B cell (primary cell): ENCODE results near the gene TFF3. TPM values are rescaled to one million over a fixed set of nuclear protein-coding genes. Genes with fewer than 3 reads are reported as not detected.

Experiments used
- ATAC-seq: fragments of 200-7000 bp; cut with Tn5 transposase; one replicate; pipeline ENCODE4 v1.10.0; 2021; ENCODE audit warnings: low read depth, mild to moderate bottlenecking, moderate number of reproducible peaks, moderate library complexity
- CTCF ChIA-PET: fragments of 350-600 bp; sonication (Branson Sonifier 250); formaldehyde crosslinking; loops from one replicate; lab custom pipeline; 2021; ENCODE audit warnings: antibody characterized with exemption, inconsistent platforms; lab: Charles Lee
- POLR2A ChIA-PET: fragments of 350-600 bp; sonication (Branson Sonifier 250); formaldehyde crosslinking; loops from one replicate; lab custom pipeline; 2021; ENCODE audit warnings: antibody characterized with exemption; lab: Charles Lee
- DNase-seq: peaks from one replicate; pipeline ENCODE4 v3.0.0; 2013
- H2AFZ ChIP-seq: 2 replicates; pipeline ENCODE4 v1.6.1; 2012; ENCODE audit warnings: mild to moderate bottlenecking, low read depth, low read length; ENCODE audit not compliant: insufficient read depth, poor library complexity, severe bottlenecking
- H3K27ac ChIP-seq, 2 donors: 1 replicate in 1 of 2; 2 replicates in 1 of 2; pipeline ENCODE4 v1.5.1; 2012 to 2013; ENCODE audit warnings: low read length in 2 of 2, mild to moderate bottlenecking in 2 of 2, moderate library complexity in 1 of 2
- H3K27me3 ChIP-seq, 4 experiments: fragments of 200-600 bp in 1 of 4; sonication (generic) in 1 of 4; replicated peaks in 1 of 4; 1 replicate in 2 of 4; 2 replicates in 2 of 4; pipeline versions ENCODE4 v1.6.1 to v1.7.0; 2013 to 2016; ENCODE audit warnings: low read length in 3 of 4, mild to moderate bottlenecking in 2 of 4, mixed read lengths in 1 of 4, moderate library complexity in 1 of 4; ENCODE audit not compliant: insufficient read depth in 4 of 4, control insufficient read depth in 3 of 4; ENCODE audit errors: control extremely low read depth in 1 of 4
- H3K36me3 ChIP-seq, 2 experiments: replicated peaks in 1 of 2; 1 replicate in 1 of 2; 2 replicates in 1 of 2; pipeline versions ENCODE4 v1.6.1 to v1.7.1; 2013; ENCODE audit warnings: low read length in 1 of 2; ENCODE audit not compliant: insufficient read depth in 2 of 2, control insufficient read depth in 1 of 2; ENCODE audit errors: control extremely low read depth in 1 of 2, extremely low read depth in 1 of 2
- H3K4me1 ChIP-seq, 2 donors: fragments of 200-600 bp in 1 of 2; sonication (generic) in 1 of 2; 1 replicate in 1 of 2; 2 replicates in 1 of 2; pipeline versions ENCODE4 v1.5.1 to v1.6.1; 2013 to 2017; ENCODE audit warnings: low read length in 2 of 2; ENCODE audit not compliant: control insufficient read depth in 2 of 2, insufficient read depth in 2 of 2
- H3K4me2 ChIP-seq: replicated peaks from 2 replicates; pipeline ENCODE3; 2012; ENCODE audit warnings: mild to moderate bottlenecking, low read depth, low read length; ENCODE audit not compliant: poor library complexity, severe bottlenecking
- H3K4me3 ChIP-seq, 5 experiments: fragments of 200-600 bp in 1 of 5; sonication (generic) in 1 of 5; 1 replicate in 3 of 5; 2 replicates in 2 of 5; pipeline versions ENCODE4 v1.5.1 to v1.7.0; 2011 to 2016; ENCODE audit warnings: low read length in 4 of 5, mild to moderate bottlenecking in 4 of 5, low read depth in 2 of 5, control low read depth in 1 of 5, moderate library complexity in 1 of 5; ENCODE audit not compliant: insufficient read depth in 1 of 5; ENCODE audit errors: control extremely low read depth in 1 of 5, extremely low read depth in 1 of 5
- H3K79me2 ChIP-seq: fragments of 200-600 bp; sonication (generic); one replicate; pipeline ENCODE4 v1.6.0; 2016; ENCODE audit warnings: low read length; ENCODE audit not compliant: control insufficient read depth, insufficient read depth
- H3K9ac ChIP-seq: fragments of 200-600 bp; sonication (generic); 2 replicates; pipeline ENCODE4 v1.6.1; 2017; ENCODE audit warnings: mild to moderate bottlenecking, low read length, moderate library complexity
- H3K9me3 ChIP-seq, 3 donors: one replicate each; pipeline versions ENCODE4 v1.6.1 to v1.7.1; 2013; ENCODE audit warnings: low read length in 2 of 3; ENCODE audit not compliant: control insufficient read depth in 2 of 3, insufficient read depth in 1 of 3; ENCODE audit errors: control extremely low read depth in 1 of 3
- H4K20me1 ChIP-seq: 2 replicates; pipeline ENCODE4 v1.6.0; 2012; ENCODE audit warnings: mild to moderate bottlenecking, low read length; ENCODE audit not compliant: insufficient read depth, control insufficient read depth, poor library complexity, severe bottlenecking
- H3K27ac Mint-ChIP-seq: one replicate; pipeline ENCODE4 v1.8.0; 2021; ENCODE audit warnings: mixed read lengths
- H3K27me3 Mint-ChIP-seq: one replicate; pipeline ENCODE4 v1.8.0; 2021; ENCODE audit warnings: mixed read lengths
- H3K4me1 Mint-ChIP-seq: one replicate; pipeline ENCODE4 v1.8.0; 2021; ENCODE audit warnings: mixed read lengths
- H3K4me3 Mint-ChIP-seq: one replicate; pipeline ENCODE4 v1.8.0; 2021; ENCODE audit warnings: mixed read lengths
- H3K9me3 Mint-ChIP-seq: one replicate; pipeline ENCODE4 v1.8.0; 2022; ENCODE audit warnings: mixed read lengths; ENCODE audit not compliant: insufficient read depth
- CTCF ChIP-seq: fragments of 200-600 bp; IDR thresholded peaks from one replicate; pipeline ENCODE4 v1.8.0; 2022; ENCODE audit warnings: antibody characterized with exemption, mild to moderate bottlenecking
- EZH2 ChIP-seq: IDR thresholded peaks from 2 replicates; pipeline ENCODE4 v1.6.1; 2012; ENCODE audit warnings: borderline replicate concordance, low read depth, mild to moderate bottlenecking, moderate library complexity, low read length; ENCODE audit not compliant: insufficient read depth, poor library complexity, severe bottlenecking
- WGBS: methylation state at CpG from one replicate; pipeline ENCODE4 v1.1.5; 2013; ENCODE audit warnings: missing lambda C conversion rate; ENCODE audit not compliant: insufficient coverage; 5-methylcytosine and 5-hydroxymethylcytosine counted together
- intact Hi-C: fragments of 100-400 bp; cut with micrococcal nuclease; formaldehyde crosslinking; loops from one replicate; pipeline ENCODE4 v1.10.0; 2022
- polyA plus RNA-seq: library from polyadenylated mRNA; depleted of rRNA; stranded (reverse); fragments of >200 nt; gene quantifications from 2 replicates; pipeline ENCODE4 v1.2.3, GENCODE V29; 2012
- total RNA-seq, 2 donors: library from RNA; stranded (reverse); fragments of 120-200 nt in 1 of 2; gene quantifications; 1 replicate in 1 of 2; 2 replicates in 1 of 2; pipeline versions ENCODE4 v1.2.3 to v1.2.4, GENCODE V29; 2013 to 2022

The TFF3 gene
- total and polyA plus RNA-seq, 2 donors (not counting 1 experiment from before 2014, with no cell fraction given), result not detected

GRCh38 chr21:42340187-42341050, 25.2 kb upstream of the TFF3 start:
- ATAC-seq, result no peak
- no peak overlapping the region for H3K27ac Mint-ChIP-seq
- H3K4me1 ChIP-seq, result peaks cover 7 to 8% of the 10 kb centered on the region in 2 donors
- no peak for DNase-seq
- H3K4me3 Mint-ChIP-seq, result no peak overlapping the region
- peaks cover 0 to 9% (median 4%) of the 10 kb centered on the region in 4 experiments for H3K27me3 ChIP-seq
- peaks cover 9% of the 10 kb centered on the region for H3K27me3 Mint-ChIP-seq
- ChIA-PET POLR2A (no interaction called here), CTCF (interaction anchor here (0.9 to 3.5 kb wide), 6 partner anchors 30 to 196 kb away, joined by 3 to 12 read pairs (median 4); no protein-coding TSS in a partner anchor)
- H3K4me3 ChIP-seq, result no peak overlapping the region
- no peak overlapping the region for H2AFZ ChIP-seq
- H3K4me1 Mint-ChIP-seq, result peaks cover 8% of the 10 kb centered on the region
- TF ChIP-seq EZH2 (no peak), CTCF (no peak)
- no peaks in the 10 kb centered on the region for H3K79me2 ChIP-seq
- no peaks in the 10 kb centered on the region for H3K9me3 ChIP-seq
- H3K4me2 ChIP-seq, result no peak overlapping the region
- H3K9me3 Mint-ChIP-seq, result no peaks in the 10 kb centered on the region
- intact Hi-C loops, result no loop called here
- no peak overlapping the region for H3K9ac ChIP-seq
- no peaks in the 10 kb centered on the region for H3K36me3 ChIP-seq
- H4K20me1 ChIP-seq, result no peaks in the 10 kb centered on the region
- 90% methylated on average over 23 of the region's 24 CpGs for WGBS
- H3K27ac ChIP-seq, result no peak overlapping the region
